ENCODE data around the gene CARHSP1. TPM values are rescaled to one million over a fixed set of nuclear protein-coding genes. Genes with fewer than 3 reads are reported as not detected.
"Not testable (repeated sequence)": the region's sequence is repeated elsewhere in the genome, so short reads cannot be mapped to it uniquely, and the experiment has no call there.

CARHSP1 gene
- polyA plus RNA-seq, 3 donors: 45.3 to 236 (median 125) TPM

DNA sequence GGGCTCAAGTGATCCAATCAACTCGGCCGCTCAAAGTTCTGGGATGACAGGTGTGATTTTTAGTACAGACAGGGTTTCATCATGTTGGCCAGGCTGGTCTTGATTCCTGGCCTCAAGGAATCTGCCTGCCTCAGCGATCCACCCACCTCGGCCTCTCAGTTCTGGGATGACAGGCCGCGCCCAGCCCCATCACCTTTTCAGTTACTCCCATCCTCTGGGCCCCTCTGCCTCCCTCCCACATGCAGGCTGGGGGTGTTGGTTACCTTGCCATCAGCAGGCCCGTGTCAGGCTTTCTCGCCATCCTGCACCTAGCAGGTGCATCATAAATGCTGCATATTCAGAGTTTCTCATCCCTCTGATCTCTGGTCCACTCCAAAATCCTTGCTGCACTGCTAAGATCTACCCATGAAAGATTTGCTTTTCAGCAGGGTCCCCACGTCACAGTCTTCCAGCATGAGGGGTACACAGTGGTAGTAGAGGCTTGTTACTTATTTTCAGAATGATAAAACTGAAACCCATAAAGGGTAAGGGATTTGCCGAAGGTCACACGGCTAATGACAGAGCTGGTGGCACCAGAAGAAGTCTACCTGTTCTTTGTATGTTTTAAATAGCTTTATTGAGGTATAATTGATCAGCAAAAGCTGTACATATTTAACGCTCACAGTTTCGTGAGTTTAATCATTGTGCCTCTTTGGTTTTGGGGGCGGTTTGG, 54.6 kb downstream of the CARHSP1 start:
- no peak overlapping the region for H3K27ac ChIP-seq (ENCODE audit: low read depth, low read length)
- 92 to 95% (median 92%) methylated on average over 14 of the region's 14 CpGs for WGBS, 3 donors

DNA sequence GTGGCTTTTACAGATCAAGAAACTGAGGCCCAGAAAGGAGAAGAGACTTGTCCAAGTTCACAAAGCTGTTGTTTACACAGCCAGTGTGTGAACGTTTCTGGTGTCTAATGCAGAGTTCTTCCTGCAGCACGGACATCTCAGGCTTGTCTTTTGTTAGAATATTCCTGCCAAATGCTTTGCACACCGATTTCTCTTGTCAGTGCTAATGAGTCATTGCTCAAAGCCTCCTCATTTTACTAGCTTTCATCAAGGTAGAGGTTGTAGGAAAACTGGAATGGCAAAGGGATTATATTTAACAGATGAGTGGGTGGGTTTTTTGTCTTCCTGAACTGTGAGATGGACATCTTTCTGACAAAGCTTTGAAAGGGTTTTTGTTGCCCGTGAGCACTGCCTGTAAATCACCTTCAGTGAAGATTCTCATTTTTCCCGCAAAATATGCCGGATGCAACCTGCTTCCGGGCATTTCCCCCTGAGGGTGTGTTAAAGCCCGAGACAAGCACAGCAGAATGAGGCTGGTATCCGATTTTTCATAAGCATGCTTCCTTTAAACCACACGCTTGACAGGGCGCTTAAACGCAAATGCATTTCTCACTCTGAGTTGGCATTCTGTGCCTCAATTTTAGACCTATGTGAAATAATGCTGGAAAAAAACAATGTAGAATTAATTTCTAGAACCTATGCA, 56.5 kb downstream of the CARHSP1 start:
- WGBS, 3 donors: 72 to 88% (median 80%) methylated on average over 12 of the region's 12 CpGs
- H3K27ac ChIP-seq (ENCODE audit: low read depth, low read length): no peak overlapping the region

DNA sequence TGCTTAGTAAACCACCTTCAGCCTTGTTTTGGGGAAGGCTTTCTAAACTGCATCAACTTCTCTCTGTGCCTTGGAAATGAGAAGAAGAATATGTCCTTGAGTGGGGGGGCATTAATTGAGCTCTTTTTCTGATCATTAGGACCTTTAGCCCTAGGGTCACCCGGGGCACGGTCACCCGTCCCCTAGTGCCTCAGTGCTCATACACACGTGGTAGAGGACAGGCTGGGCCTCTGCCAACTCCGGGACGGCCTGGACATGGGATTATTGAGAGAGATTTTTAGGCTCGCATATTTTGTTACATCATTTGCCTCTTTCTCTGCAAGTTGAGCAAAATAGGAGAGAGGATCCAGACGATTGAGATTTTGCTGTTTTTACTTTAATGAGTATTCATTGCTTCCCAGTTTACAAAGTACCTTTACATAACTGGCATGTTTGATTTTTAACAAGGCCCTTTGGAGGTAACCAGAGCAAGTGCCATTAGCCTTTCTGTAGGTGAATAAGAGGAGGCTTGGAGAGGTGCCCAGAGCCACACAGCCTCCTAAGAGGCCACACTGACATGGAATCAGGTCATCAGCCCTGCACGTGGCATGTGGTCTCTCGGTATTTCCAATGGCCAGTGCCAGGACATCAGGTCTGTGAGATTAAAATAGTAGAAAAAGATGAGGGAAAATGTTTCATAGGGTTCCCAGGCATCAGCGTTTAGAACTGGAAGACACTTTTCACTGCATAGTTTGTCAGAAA, 60.0 kb downstream of the CARHSP1 start:
- no peak overlapping the region for H3K27ac ChIP-seq (ENCODE audit: low read depth, low read length)
- WGBS, 3 donors: 62 to 81% (median 72%) methylated on average over 11 of the region's 11 CpGs

DNA sequence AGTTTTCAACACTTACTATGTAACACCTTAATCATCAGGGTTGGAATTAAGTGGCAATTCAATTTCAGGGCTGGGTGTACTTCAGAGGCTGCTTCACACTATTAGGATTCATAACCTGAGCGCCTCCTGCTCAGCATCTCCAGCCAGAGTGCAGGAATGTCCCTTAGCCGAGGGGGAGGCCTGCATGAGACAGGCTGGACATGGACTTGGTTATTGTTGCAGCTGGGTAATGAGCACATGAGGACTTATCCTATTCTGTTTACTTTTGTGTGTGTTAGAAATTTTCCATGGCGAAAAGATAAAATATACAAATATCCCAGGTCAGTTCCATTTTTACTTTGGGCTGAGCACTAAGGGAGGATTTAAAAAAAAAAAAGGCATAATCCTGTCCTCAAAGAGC, 60.8 kb downstream of the CARHSP1 start:
- H3K27ac ChIP-seq (ENCODE audit: low read depth, low read length): no peak overlapping the region
- 66 to 97% (median 94%) methylated on average over 3 of the region's 3 CpGs for WGBS, 3 donors

DNA sequence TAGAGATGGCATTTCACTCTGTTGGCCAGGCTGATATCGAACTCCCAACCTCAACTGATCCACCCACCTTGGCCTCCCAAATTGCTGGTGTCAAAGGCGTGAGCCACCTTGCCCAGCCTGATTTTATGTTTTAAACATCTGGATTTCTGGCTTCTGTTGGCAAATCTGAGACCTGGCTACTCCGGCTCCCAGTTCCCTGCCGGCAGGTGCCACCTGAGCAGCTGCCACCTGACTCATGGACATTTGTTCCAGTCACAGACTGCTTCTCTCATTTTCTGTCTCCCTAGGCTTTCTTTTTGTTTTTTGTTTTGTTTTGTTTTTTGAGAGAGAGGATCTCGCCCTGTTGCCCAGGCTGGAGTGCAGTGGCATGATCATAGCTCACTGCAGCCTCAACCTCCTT, 61.6 kb downstream of the CARHSP1 start:
- 71 to 96% (median 95%) methylated on average over 5 of the region's 5 CpGs for WGBS, 3 donors
- no peak overlapping the region for H3K27ac ChIP-seq (ENCODE audit: low read depth, low read length)

DNA sequence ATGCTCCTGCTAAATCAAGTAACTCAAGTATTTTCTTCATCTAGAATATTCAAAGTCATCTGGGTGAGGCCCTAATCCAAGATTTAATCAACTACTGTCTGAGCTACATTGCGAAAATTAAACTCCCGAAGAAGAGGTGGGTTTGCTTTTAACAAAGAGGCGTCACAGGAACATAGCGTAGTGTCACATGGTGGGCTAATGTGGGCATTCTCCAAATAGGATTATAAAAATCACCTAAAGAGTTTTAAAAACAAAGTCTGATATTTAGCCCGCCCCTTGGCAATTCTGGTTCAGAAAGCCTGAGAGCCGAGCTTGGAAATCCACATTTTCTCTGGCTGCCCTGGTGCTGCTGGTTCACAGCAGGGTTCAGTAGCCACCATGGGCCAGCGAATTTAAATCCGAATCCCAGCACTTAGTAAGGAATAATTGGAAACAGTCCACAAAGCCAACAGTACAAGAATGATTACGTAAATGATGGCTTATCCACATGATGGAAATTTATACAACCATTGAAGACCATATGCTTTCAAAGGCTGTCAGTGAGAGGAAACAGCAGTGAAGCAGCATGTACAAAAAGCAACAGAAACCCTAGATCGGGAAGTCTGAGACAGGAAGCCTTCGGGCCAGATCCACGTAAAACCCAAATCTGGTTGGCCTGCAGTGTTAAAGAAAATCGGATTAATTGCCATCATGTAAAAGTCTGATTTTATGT, 62.4 kb downstream of the CARHSP1 start:
- 77 to 92% (median 90%) methylated on average over 13 of the region's 13 CpGs for WGBS, 3 donors
- H3K27ac ChIP-seq (ENCODE audit: low read depth, low read length): no peak overlapping the region

DNA sequence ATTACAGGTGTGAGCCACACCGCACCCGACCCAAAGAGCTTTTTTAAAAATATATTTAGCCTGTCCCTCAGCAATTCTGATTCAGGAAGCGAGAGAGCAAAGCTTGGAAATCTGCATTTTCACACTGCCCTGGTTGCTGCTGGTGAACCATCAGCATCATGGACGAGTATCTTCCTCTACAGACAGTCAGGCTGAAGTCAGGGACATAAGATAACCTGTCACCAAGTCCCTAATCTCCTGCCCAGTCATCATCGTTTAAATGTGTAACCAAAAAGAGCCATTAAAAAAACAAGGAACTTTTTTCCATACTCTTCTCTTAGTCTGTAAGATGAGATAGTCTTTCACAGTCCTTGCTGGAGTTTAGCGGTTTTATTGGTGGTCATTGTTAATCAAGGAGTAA, 64.5 kb downstream of the CARHSP1 start:
- 84 to 93% (median 87%) methylated on average over 6 of the region's 6 CpGs for WGBS, 3 donors
- H3K27ac ChIP-seq (ENCODE audit: low read depth, low read length): no peak overlapping the region

DNA sequence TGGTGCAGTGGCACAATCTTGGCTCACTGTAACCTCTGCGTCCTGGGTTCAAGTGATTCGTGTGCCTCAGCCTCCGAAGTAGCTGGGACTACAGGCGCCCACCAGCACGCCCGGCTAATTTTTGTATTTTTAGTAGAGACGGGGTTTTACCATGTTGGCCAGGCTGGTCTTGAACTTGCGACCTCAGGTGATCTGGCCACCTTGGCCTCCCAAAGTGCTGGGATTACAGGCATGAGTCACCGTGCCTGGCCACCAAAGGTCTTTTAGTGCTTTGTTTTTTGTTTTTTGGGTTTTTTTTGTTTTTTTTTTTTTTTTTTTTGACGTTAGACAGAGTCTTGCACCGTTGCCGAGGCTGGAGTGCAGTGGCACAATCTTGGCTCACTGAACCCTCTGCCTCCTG, 65.1 kb downstream of the CARHSP1 start:
- not testable (repeated sequence) for H3K27ac ChIP-seq (ENCODE audit: low read depth, low read length)
- WGBS, 3 donors: 91 to 94% (median 92%) methylated on average over 11 to 12 of the region's 12 CpGs

Other genes starting within 250 kb of the CARHSP1 start
- gene METTL22, start 247.3 kb downstream of the CARHSP1 start, polyA plus RNA-seq: 10 to 100 TPM; 12.6 to 21.9 (median 21.6) TPM
- gene ABAT, start 194.4 kb downstream of the CARHSP1 start, polyA plus RNA-seq: 10 to 100 TPM in 1 of 3 donors, 1 to 10 TPM in 2; 5.0 to 18.6 (median 5.7) TPM
- gene TMEM186, start 71.4 kb downstream of the CARHSP1 start, polyA plus RNA-seq: 1 to 10 TPM; 6.3 to 7.6 (median 6.4) TPM
- 10 to 100 TPM; 16.5 to 25.2 (median 18.2) TPM for gene PMM2, start 71.2 kb downstream of the CARHSP1 start, polyA plus RNA-seq
- not detected for gene LITAFD, start 13.3 kb upstream of the CARHSP1 start, polyA plus RNA-seq
- 10 to 100 TPM; 18.6 to 30.5 (median 27.3) TPM for gene USP7, start 94.9 kb upstream of the CARHSP1 start, polyA plus RNA-seq
- 10 to 100 TPM in 2 of 3 donors, 1 to 10 TPM in 1; 6.8 to 21.9 (median 18.3) TPM for gene HAPSTR1, start 222.6 kb upstream of the CARHSP1 start, polyA plus RNA-seq

All from adipose tissue (tissue), 3 donors.